HEK293 (cell line): ENCODE results near the gene LILRA1.

Experiments
- CTCF ChIA-PET: fragments of 350-600 bp; formaldehyde crosslinking; extraction: SDS; loops from one replicate; lab custom pipeline; 2021; ENCODE audit warnings: antibody characterized with exemption; lab: Yijun Ruan, JAX
- POLR2A ChIA-PET: fragments of 300-600 bp; formaldehyde crosslinking; extraction: SDS; loops from one replicate; lab custom pipeline; 2020; ENCODE audit warnings: antibody characterized with exemption, inconsistent platforms; lab: Yijun Ruan, JAX
- H3K27ac ChIP-seq: fragments of 200-500 bp; sonication (Bioruptor generic); 2 replicates; pipeline ENCODE4 v1.5.1; 2014; ENCODE audit warnings: low read depth, low read length, control low read depth, inconsistent platforms; ENCODE audit errors: extremely low read depth
- H3K36me3 ChIP-seq, 2 experiments: fragments of 200-500 bp in 1 of 2; sonication (Bioruptor generic) in 1 of 2; 1 replicate in 1 of 2; 2 replicates in 1 of 2; pipeline ENCODE4 v1.5.1; 2014 to 2017; ENCODE audit warnings: inconsistent platforms in 2 of 2, low read length in 2 of 2; ENCODE audit not compliant: control insufficient read depth in 2 of 2, insufficient read depth in 1 of 2
- H3K4me1 ChIP-seq: fragments of 200-500 bp; sonication (Bioruptor generic); 2 replicates; pipeline ENCODE4 v1.5.1; 2014; ENCODE audit warnings: mild to moderate bottlenecking, low read length, inconsistent platforms; ENCODE audit not compliant: control insufficient read depth, insufficient read depth
- H3K4me3 ChIP-seq: 2 replicates; pipeline ENCODE4 v1.5.1; 2011; ENCODE audit warnings: low read depth, mild to moderate bottlenecking, control low read depth, low read length, moderate library complexity
- H3K9me3 ChIP-seq: fragments of 200-500 bp; sonication (Bioruptor generic); 2 replicates; pipeline ENCODE4 v1.5.1; 2014; ENCODE audit warnings: low read depth, low read length, inconsistent platforms; ENCODE audit not compliant: control insufficient read depth, insufficient read depth
- BCL11A ChIP-seq: fragments of 450-650 bp; formaldehyde crosslinking; IDR thresholded peaks from 2 replicates; pipeline ENCODE4 v1.5.1; 2016; ENCODE audit warnings: low read depth, missing biosample characterization, missing genetic modification characterization
- HOXD13 ChIP-seq: sonication (generic); formaldehyde crosslinking; IDR thresholded peaks from 2 replicates; pipeline ENCODE4 v1.8.0; 2022; ENCODE audit warnings: missing genetic modification reagents, borderline replicate concordance
- MYNN ChIP-seq: fragments of 450-650 bp; formaldehyde crosslinking; IDR thresholded peaks from 2 replicates; pipeline ENCODE4 v1.5.1; 2016; ENCODE audit warnings: missing biosample characterization, missing genetic modification characterization, borderline replicate concordance
- RBAK ChIP-seq: fragments of 450-650 bp; formaldehyde crosslinking; IDR thresholded peaks from 2 replicates; pipeline ENCODE4 v1.5.1; 2016; ENCODE audit warnings: missing biosample characterization, missing genetic modification characterization
- SALL2 ChIP-seq: fragments of 450-650 bp; formaldehyde crosslinking; IDR thresholded peaks from 2 replicates; pipeline ENCODE4 v1.5.0; 2017; ENCODE audit warnings: missing biosample characterization, mild to moderate bottlenecking, missing genetic modification characterization, borderline replicate concordance
- SETDB1 ChIP-seq: IDR thresholded peaks from one replicate; pipeline ENCODE4 v1.6.1; 2017; ENCODE audit warnings: mild to moderate bottlenecking, low read length, moderate library complexity, mixed read lengths; ENCODE audit not compliant: insufficient read length
- WT1 ChIP-seq: fragments of 450-650 bp; formaldehyde crosslinking; IDR thresholded peaks from 2 replicates; pipeline ENCODE4 v1.5.1; 2016; ENCODE audit warnings: missing biosample characterization, missing genetic modification characterization
- ZBTB44 ChIP-seq: fragments of 450-650 bp; IDR thresholded peaks from 2 replicates; pipeline ENCODE4 v1.5.1; 2018; ENCODE audit warnings: missing biosample characterization, mild to moderate bottlenecking, missing genetic modification characterization
- ZNF274 ChIP-seq, 2 experiments: fragments of 200-500 bp in 1 of 2; fragments of 450-650 bp in 1 of 2; sonication (Bioruptor generic) in 1 of 2; formaldehyde crosslinking in 1 of 2; IDR thresholded peaks; 2 replicates each; pipeline versions ENCODE4 v1.5.1 to v1.6.1; 2014 to 2016; ENCODE audit warnings: borderline replicate concordance in 1 of 2, inconsistent platforms in 1 of 2, low read length in 1 of 2, missing biosample characterization in 1 of 2, missing genetic modification characterization in 1 of 2
- ZNF341 ChIP-seq: fragments of 450-650 bp; formaldehyde crosslinking; IDR thresholded peaks from 2 replicates; pipeline ENCODE4; 2016; ENCODE audit warnings: low read depth, missing biosample characterization, missing genetic modification characterization
- ZNF366 ChIP-seq: fragments of 450-650 bp; formaldehyde crosslinking; conservative IDR thresholded peaks from 2 replicates; pipeline ENCODE4 v1.5.1; 2016; ENCODE audit warnings: missing biosample characterization, missing genetic modification characterization
- ZNF423 ChIP-seq: fragments of 450-650 bp; formaldehyde crosslinking; IDR thresholded peaks from 2 replicates; pipeline ENCODE4 v1.5.1; 2016; ENCODE audit warnings: missing biosample characterization, missing genetic modification characterization
- ZNF645 ChIP-seq: fragments of 450-650 bp; formaldehyde crosslinking; IDR thresholded peaks from 2 replicates; pipeline ENCODE4; 2016; ENCODE audit warnings: missing biosample characterization, missing genetic modification characterization
- ZNF792 ChIP-seq: fragments of 450-650 bp; formaldehyde crosslinking; IDR thresholded peaks from 2 replicates; pipeline ENCODE4 v1.5.1; 2016; ENCODE audit warnings: missing biosample characterization, missing genetic modification characterization
- ZSCAN18 ChIP-seq: fragments of 450-650 bp; formaldehyde crosslinking; IDR thresholded peaks from 2 replicates; pipeline ENCODE4 v1.5.1; 2016; ENCODE audit warnings: missing biosample characterization, missing genetic modification characterization
- TF ChIP-seq, protein P1 (sequence below): fragments of 450-650 bp; formaldehyde crosslinking; IDR thresholded peaks from 2 replicates; pipeline ENCODE4 v1.5.1; 2017; ENCODE audit warnings: missing biosample characterization, missing genetic modification characterization
- TF ChIP-seq, protein P2 (sequence below): IDR thresholded peaks from 2 replicates; pipeline ENCODE4 v1.6.1; 2011; ENCODE audit warnings: mild to moderate bottlenecking, low read depth, low read length, borderline replicate concordance
- TF ChIP-seq, protein P3 (sequence below): fragments of 450-650 bp; IDR thresholded peaks from 2 replicates; pipeline ENCODE4 v1.5.1; 2018; ENCODE audit warnings: missing biosample characterization, missing genetic modification characterization

Gene LILRA1

GRCh38 chr19:54608205-54608604, 14.8 kb downstream of the LILRA1 start (continued):
- TF ChIP-seq ZBTB44 (no peak), WT1 (tag by site-specific recombination) (no peak)
- TF ChIP-seq, all 188 proteins: peak for 0

DNA sequence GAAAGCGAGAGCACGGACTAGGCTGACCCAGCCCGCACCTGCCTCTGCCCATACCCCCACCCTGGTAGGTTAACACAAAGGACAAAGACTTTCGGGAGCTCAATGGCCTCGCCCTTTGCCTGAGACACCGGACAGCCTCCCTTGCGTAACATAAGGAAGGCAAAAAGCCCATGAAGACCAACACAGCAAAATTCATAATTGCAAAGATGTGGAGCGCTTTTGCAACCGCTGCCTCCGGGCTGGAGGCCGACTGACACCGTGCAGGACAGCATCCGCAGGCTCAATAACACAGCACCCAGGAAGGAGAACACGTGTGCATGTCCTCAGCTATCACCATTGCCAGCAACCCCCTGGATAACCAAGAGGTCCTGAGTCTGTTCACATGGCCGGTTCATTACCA, 15.4 kb downstream of the LILRA1 start:
- H3K27ac ChIP-seq = no peak overlapping the region
- CTCF ChIA-PET = interaction anchor here (0.5 kb wide), 1 partner anchor 1424 kb away, joined by 5 read pairs; no protein-coding TSS in a partner anchor
- TF ChIP-seq ZNF423 = no peak
- TF ChIP-seq, protein P1, sequence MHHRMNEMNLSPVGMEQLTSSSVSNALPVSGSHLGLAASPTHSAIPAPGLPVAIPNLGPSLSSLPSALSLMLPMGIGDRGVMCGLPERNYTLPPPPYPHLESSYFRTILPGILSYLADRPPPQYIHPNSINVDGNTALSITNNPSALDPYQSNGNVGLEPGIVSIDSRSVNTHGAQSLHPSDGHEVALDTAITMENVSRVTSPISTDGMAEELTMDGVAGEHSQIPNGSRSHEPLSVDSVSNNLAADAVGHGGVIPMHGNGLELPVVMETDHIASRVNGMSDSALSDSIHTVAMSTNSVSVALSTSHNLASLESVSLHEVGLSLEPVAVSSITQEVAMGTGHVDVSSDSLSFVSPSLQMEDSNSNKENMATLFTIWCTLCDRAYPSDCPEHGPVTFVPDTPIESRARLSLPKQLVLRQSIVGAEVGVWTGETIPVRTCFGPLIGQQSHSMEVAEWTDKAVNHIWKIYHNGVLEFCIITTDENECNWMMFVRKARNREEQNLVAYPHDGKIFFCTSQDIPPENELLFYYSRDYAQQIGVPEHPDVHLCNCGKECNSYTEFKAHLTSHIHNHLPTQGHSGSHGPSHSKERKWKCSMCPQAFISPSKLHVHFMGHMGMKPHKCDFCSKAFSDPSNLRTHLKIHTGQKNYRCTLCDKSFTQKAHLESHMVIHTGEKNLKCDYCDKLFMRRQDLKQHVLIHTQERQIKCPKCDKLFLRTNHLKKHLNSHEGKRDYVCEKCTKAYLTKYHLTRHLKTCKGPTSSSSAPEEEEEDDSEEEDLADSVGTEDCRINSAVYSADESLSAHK = no peak
- TF ChIP-seq ZNF341 = no peak
- TF ChIP-seq WT1 (tag by site-specific recombination) = no peak
- TF ChIP-seq, all 188 proteins: peak for 0
- H3K4me3 ChIP-seq = no peak overlapping the region
- no peaks in the 10 kb centered on the region for H3K4me1 ChIP-seq
- no peaks in the 10 kb centered on the region for H3K36me3 ChIP-seq
- H3K9me3 ChIP-seq = no peaks in the 10 kb centered on the region; the same call in 1 of the 2 replicates
- POLR2A ChIA-PET = no interaction called here

GRCh38 chr19:54609356-54609791, 15.9 kb downstream of the LILRA1 start:
- no peaks in the 10 kb centered on the region for H3K4me1 ChIP-seq
- H3K4me3 ChIP-seq = no peak overlapping the region
- ChIA-PET POLR2A (no interaction called here), CTCF (interaction anchor here (0.5 to 0.7 kb wide), 2 partner anchors 1097 to 1423 kb away, joined by 3 to 5 read pairs; no protein-coding TSS in a partner anchor)
- TF ChIP-seq SALL2 (tag by site-specific recombination) (no peak), RBAK (tag by site-specific recombination) (no peak), ZNF366 (tag by site-specific recombination) (no peak), ZNF645 (no peak), ZSCAN18 (tag by site-specific recombination) (no peak), HOXD13 (CRISPR knock-in tag) (no peak), MYNN (no peak), ZNF274 (IDR thresholded peaks at IDR 0.05; ENCODE audit: low read length) (no peak), ZNF274 (tag by site-specific recombination; IDR thresholded peaks at IDR 0.05; ENCODE audit: borderline replicate concordance) (no peak), SETDB1 (no peak), ZNF792 (tag by site-specific recombination) (no peak), BCL11A (no peak)
- TF ChIP-seq, protein P2, sequence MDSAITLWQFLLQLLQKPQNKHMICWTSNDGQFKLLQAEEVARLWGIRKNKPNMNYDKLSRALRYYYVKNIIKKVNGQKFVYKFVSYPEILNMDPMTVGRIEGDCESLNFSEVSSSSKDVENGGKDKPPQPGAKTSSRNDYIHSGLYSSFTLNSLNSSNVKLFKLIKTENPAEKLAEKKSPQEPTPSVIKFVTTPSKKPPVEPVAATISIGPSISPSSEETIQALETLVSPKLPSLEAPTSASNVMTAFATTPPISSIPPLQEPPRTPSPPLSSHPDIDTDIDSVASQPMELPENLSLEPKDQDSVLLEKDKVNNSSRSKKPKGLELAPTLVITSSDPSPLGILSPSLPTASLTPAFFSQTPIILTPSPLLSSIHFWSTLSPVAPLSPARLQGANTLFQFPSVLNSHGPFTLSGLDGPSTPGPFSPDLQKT = no peak
- TF ChIP-seq, protein P3, sequence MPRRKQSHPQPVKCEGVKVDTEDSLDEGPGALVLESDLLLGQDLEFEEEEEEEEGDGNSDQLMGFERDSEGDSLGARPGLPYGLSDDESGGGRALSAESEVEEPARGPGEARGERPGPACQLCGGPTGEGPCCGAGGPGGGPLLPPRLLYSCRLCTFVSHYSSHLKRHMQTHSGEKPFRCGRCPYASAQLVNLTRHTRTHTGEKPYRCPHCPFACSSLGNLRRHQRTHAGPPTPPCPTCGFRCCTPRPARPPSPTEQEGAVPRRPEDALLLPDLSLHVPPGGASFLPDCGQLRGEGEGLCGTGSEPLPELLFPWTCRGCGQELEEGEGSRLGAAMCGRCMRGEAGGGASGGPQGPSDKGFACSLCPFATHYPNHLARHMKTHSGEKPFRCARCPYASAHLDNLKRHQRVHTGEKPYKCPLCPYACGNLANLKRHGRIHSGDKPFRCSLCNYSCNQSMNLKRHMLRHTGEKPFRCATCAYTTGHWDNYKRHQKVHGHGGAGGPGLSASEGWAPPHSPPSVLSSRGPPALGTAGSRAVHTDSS (tag by site-specific recombination) = no peak
- no peaks in the 10 kb centered on the region; the same call in 1 of the 2 replicates for H3K9me3 ChIP-seq
- no peak overlapping the region for H3K27ac ChIP-seq
- H3K36me3 ChIP-seq = no peaks in the 10 kb centered on the region
